HG02759 (cell line): Measurements from ENCODE around the gene RSPO1.

ENCODE experiments used
- ATAC-seq: cut with Tn5 transposase; IDR thresholded peaks from one replicate; pipeline ENCODE4 v1.9.1; 2021; ENCODE audit warnings: mild to moderate bottlenecking, moderate library complexity; ENCODE audit not compliant: unreplicated experiment

The RSPO1 gene

GRCh38 chr1:37574834-37575480 lies 59.7 kb downstream of the RSPO1 start:
- no peak for ATAC-seq

DNA sequence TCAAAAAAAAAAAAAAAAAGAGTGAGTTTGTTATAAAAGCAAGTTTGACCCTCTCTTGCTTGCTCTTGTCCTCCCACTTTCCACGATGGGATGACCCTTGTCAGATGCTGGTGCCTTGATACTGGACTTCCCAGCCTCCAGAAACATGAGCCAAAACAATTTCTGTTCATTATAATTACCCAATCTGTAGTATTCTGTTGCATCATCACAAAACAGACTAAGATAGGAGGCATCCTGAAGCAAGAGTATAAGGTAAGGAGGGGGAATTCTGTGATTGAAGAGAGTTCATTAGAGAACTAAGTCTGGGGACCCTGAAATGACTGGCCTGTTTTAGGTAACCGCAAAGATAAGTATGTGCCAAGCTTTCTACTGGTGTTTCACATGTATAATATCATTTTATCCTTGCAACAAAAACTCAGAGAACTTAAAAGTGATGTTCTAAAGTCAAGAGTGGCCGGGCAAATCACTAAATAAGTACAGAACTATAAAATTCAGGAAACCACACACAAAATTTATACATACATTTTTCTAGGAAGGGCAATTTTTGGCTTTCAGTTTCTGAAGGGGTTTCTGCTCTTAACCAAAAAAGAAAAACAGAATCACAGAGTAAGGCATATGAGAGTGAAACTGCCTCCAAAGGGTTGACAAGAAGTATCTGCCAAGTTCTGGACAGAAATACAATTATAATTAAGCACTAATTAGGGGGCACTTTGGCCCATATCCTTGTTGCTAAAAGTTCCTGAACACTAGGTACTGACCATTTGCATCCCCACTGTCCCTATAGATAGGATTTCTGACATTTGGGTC lies 64.0 kb downstream of the RSPO1 start:
- ATAC-seq, result no peak

DNA sequence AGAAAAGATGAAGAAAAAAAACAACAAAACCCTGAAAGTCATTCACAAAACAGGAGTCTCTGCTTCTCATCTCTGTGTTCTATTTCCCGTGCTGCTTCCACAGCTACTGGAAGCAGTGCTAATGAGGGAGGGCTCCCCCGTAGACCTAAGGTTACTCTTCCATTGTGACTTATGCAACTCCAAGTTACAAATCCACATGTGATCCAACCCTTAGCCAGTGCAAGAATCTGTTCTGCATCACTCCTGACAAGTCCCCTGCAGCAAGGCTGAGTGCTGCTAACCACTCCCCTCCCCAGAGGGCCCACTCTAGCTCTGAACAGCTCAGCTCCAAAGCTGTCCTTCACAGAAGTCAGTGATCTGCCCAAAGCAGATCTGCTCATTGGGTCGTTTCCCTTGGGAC lies 67.7 kb downstream of the RSPO1 start:
- no peak for ATAC-seq

- no peak for ATAC-seq
These were observed 69.8 kb downstream of the RSPO1 start for GRCh38 chr1:37564892-37565291.

DNA sequence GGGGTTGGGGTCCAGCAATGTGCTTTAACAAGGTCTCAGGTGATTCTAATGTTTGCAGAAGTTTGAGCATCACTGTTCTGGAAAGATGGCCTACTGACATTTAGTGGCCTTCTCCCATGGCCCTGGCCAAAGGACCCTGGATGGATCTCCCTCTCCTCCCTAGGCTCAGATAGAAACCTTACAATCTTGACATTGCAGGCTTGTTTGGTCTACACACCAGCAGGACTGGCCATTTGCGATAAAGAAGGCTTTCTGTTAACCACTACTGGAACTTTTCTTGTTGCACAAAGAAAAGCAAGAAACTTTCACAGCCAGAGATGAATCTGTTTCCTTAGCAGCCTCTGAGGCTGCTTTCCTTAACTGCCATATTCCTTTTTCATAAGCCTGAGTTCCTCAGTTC lies 71.7 kb downstream of the RSPO1 start:
- no peak for ATAC-seq
